Large intestine (tissue), 3 donors: ENCODE results near the gene DSCAML1. TPM values are rescaled to one million over a fixed set of nuclear protein-coding genes. Genes with fewer than 3 reads are reported as not detected.

Source experiments
- DNase-seq, 2 donors: peaks; one replicate each; pipeline versions ENCODE4 v3.0.0 to v3.0.0-alpha.2; 2013
- H3K27ac ChIP-seq: one replicate; pipeline ENCODE4 v1.5.1; 2013; ENCODE audit warnings: low read length
- H3K27me3 ChIP-seq: 2 replicates; pipeline ENCODE4 v1.6.1; 2013; ENCODE audit warnings: low read length; ENCODE audit not compliant: control insufficient read depth, insufficient read depth
- H3K36me3 ChIP-seq: 2 replicates; pipeline ENCODE4 v1.6.1; 2013; ENCODE audit warnings: low read length; ENCODE audit not compliant: control insufficient read depth, insufficient read depth
- H3K4me1 ChIP-seq: one replicate; pipeline ENCODE4 v1.6.1; 2013; ENCODE audit warnings: low read length; ENCODE audit not compliant: control insufficient read depth, insufficient read depth
- H3K4me3 ChIP-seq: one replicate; pipeline ENCODE4 v1.5.1; 2013; ENCODE audit warnings: low read length
- H3K9me3 ChIP-seq: one replicate; pipeline ENCODE4 v1.6.1; 2013; ENCODE audit warnings: mild to moderate bottlenecking, low read depth, low read length, moderate library complexity; ENCODE audit not compliant: control insufficient read depth
- WGBS: methylation state at CpG from one replicate; pipeline ENCODE4 v1.1.5; 2013; ENCODE audit warnings: low lambda C conversion rate; ENCODE audit not compliant: insufficient coverage; 5-methylcytosine and 5-hydroxymethylcytosine counted together
- polyA plus RNA-seq: library from polyadenylated mRNA; unstranded; fragments of 120-200 nt; gene quantifications from one replicate; pipeline ENCODE4 v1.2.1, GENCODE V29; 2013

DSCAML1 gene
- polyA plus RNA-seq, 1 donor = 1.6 TPM

DNA sequence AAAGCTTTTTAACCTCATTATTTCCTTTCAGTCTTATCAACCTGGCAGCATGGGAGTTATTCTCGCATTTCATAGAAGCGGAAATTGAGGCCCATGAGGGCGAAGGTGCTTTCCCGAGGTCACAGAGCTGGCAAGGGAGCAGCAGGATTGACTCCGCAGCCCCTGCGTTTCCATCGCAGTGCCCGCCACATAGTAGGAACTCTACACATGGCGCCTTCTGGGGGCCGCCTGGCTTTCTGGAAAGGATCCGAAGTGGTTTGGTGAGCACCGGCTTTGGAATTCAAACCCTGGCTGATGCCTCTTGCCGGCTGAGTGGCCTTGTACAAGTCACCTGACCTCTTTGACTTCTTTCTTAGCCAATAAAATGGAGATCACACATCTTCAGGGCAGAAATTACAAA lies 376.0 kb downstream of the DSCAML1 start:
- Histone ChIP-seq H3K4me1 (peaks cover 20% of the 10 kb centered on the region), H3K27ac (no peak overlapping the region)
- no CpG with 5 or more reads among the region's 13 CpGs for WGBS

GRCh38 chr11:117420598-117420997 lies 376.4 kb downstream of the DSCAML1 start:
- Histone ChIP-seq H3K27me3 (no peaks in the 10 kb centered on the region), H3K9me3 (peaks cover 3% of the 10 kb centered on the region), H3K4me3 (no peak overlapping the region), H3K27ac (no peak overlapping the region), H3K36me3 (no peaks in the 10 kb centered on the region), H3K4me1 (peaks cover 20% of the 10 kb centered on the region)
- DNase-seq = no peak
- 100% methylated on average over 1 of the region's 6 CpGs for WGBS

More for the DNA sequence above, 376.0 kb downstream of the DSCAML1 start:
- Histone ChIP-seq H3K36me3 (no peaks in the 10 kb centered on the region), H3K4me3 (no peak overlapping the region), H3K9me3 (peaks cover 3% of the 10 kb centered on the region), H3K27me3 (no peaks in the 10 kb centered on the region)
- no peak for DNase-seq

- H3K27ac ChIP-seq = no peak overlapping the region
- peaks cover 3% of the 10 kb centered on the region for H3K9me3 ChIP-seq
- H3K36me3 ChIP-seq = no peaks in the 10 kb centered on the region
- WGBS = no CpG with 5 or more reads among the region's 12 CpGs
- no peak for DNase-seq
- no peaks in the 10 kb centered on the region for H3K27me3 ChIP-seq
- peaks cover 20% of the 10 kb centered on the region for H3K4me1 ChIP-seq
- no peak overlapping the region for H3K4me3 ChIP-seq
These were observed 376.9 kb downstream of the DSCAML1 start for GRCh38 chr11:117420143-117420485.

- no peak for DNase-seq
- Histone ChIP-seq H3K9me3 (peaks cover 3% of the 10 kb centered on the region), H3K4me3 (no peak overlapping the region), H3K27ac (peak overlapping the region; percentile 48), H3K36me3 (no peaks in the 10 kb centered on the region), H3K4me1 (peaks cover 20% of the 10 kb centered on the region), H3K27me3 (no peaks in the 10 kb centered on the region)
- no CpG with 5 or more reads among the region's 12 CpGs for WGBS
These were observed 377.4 kb downstream of the DSCAML1 start for GRCh38 chr11:117419482-117420142.

GRCh38 chr11:117418737-117419481 lies 378.1 kb downstream of the DSCAML1 start:
- Histone ChIP-seq H3K27ac (peak overlapping the region; percentile 48), H3K9me3 (peaks cover 3% of the 10 kb centered on the region), H3K4me3 (no peak overlapping the region), H3K4me1 (peaks cover 20% of the 10 kb centered on the region), H3K36me3 (no peaks in the 10 kb centered on the region), H3K27me3 (no peaks in the 10 kb centered on the region)
- 33% methylated on average over 1 of the region's 12 CpGs for WGBS
- peak; percentile 53 to 82 for DNase-seq

DNA sequence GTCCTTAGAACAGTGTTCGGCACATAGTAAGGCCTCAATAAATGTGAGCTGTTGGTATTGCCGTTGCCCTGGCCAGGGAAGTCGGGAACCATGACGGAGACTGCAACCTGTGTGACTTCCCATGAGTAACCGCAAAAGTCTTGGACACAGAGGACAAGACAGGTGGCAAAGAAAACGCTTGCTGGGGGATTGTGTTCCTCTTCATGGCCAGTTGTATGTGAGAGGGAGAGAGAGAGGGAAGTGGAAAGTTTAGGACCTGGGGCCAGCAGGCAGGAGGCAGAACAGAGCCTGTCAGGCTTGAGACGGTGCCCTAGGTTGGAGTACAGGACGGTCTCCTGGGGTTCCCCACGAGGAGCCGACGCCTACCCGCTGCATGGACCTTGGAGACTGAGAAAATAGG lies 379.2 kb downstream of the DSCAML1 start:
- no peaks in the 10 kb centered on the region for H3K27me3 ChIP-seq
- peaks cover 3% of the 10 kb centered on the region for H3K9me3 ChIP-seq
- WGBS = 90% methylated on average over 2 of the region's 12 CpGs
- no peak overlapping the region for H3K4me3 ChIP-seq
- DNase-seq = peak in 1 of 2 donors; percentile 20
- H3K36me3 ChIP-seq = no peaks in the 10 kb centered on the region
- no peak overlapping the region for H3K27ac ChIP-seq
- peaks cover 20% of the 10 kb centered on the region for H3K4me1 ChIP-seq

GRCh38 chr11:117417342-117417741 lies 379.7 kb downstream of the DSCAML1 start:
- peaks cover 20% of the 10 kb centered on the region for H3K4me1 ChIP-seq
- WGBS = no CpG with 5 or more reads among the region's 6 CpGs
- no peak for DNase-seq
- H3K9me3 ChIP-seq = peaks cover 3% of the 10 kb centered on the region
- H3K36me3 ChIP-seq = peaks cover under 1% of the 10 kb centered on the region
- no peaks in the 10 kb centered on the region for H3K27me3 ChIP-seq
- H3K27ac ChIP-seq = no peak overlapping the region
- H3K4me3 ChIP-seq = no peak overlapping the region

DNA sequence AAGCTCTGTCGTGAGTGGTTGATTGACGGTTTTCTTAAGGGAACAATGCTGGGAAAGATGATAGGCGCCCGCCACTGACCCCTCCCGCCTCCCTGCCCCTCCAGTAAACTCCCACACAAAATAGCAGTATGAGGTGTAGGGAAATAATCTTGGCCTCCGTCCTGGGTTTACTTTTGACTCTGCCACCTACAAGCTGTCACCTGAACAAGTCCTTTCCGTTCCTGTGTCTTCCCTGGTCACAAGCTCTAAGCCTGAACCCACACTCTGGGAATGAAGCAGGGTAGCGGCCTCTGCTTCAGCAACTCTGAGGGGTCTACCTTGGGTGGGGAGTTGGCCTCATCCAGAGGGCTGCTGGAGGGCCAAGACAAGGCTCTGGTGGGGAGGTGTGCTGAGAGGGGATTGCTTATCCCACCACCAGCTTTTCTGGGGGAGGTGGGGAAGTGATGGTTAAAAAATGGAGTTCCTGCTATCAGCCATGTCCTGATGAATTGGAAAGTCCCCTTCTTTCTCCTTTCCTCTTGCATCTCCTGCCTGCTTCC lies 381.6 kb downstream of the DSCAML1 start:
- Histone ChIP-seq H3K27ac (no peak overlapping the region), H3K4me3 (no peak overlapping the region), H3K36me3 (peaks cover 9% of the 10 kb centered on the region), H3K4me1 (peaks cover 31% of the 10 kb centered on the region), H3K9me3 (peaks cover 3% of the 10 kb centered on the region), H3K27me3 (no peaks in the 10 kb centered on the region)
- 60% methylated on average over 1 of the region's 8 CpGs for WGBS
- no peak for DNase-seq

- WGBS = no CpG with 5 or more reads among the region's 6 CpGs
- H3K4me3 ChIP-seq = no peak overlapping the region
- H3K36me3 ChIP-seq = peaks cover 13% of the 10 kb centered on the region
- no peaks in the 10 kb centered on the region for H3K27me3 ChIP-seq
- H3K27ac ChIP-seq = no peak overlapping the region
- H3K9me3 ChIP-seq = no peaks in the 10 kb centered on the region
- peaks cover 29% of the 10 kb centered on the region for H3K4me1 ChIP-seq
- DNase-seq = no peak
These were observed 382.3 kb downstream of the DSCAML1 start for GRCh38 chr11:117414724-117415123.

- Histone ChIP-seq H3K27ac (no peak overlapping the region), H3K9me3 (no peaks in the 10 kb centered on the region), H3K4me3 (no peak overlapping the region), H3K27me3 (no peaks in the 10 kb centered on the region), H3K4me1 (peaks cover 20% of the 10 kb centered on the region), H3K36me3 (peaks cover 22% of the 10 kb centered on the region)
- WGBS = no CpG with 5 or more reads among the region's 7 CpGs
- no peak for DNase-seq
These were observed 383.4 kb downstream of the DSCAML1 start for GRCh38 chr11:117413616-117414015.
